Measurements from ENCODE around the gene OXGR1.
"Not testable (repeated sequence)": the region's sequence is repeated elsewhere in the genome, so short reads cannot be mapped to it uniquely, and the experiment has no call there.

Gene OXGR1

GRCh38 chr13:96994017-96994857, at the start of gene OXGR1:
OXGR1 (minus strand) TSS chr13:96994476; CDS start chr13:96987759, 6,717 bp downstream.
- DNase-seq (ENCODE audit: low read depth in 4 of 4, low spot score in 1 of 4), result no peak

- no peak for DNase-seq (ENCODE audit: low read depth in 4 of 4, low spot score in 1 of 4)
Measured at GRCh38 chr13:97043302-97043701, 49.0 kb upstream of the OXGR1 start.

- no peak for DNase-seq (ENCODE audit: low read depth in 4 of 4, low spot score in 1 of 4)
Measured at GRCh38 chr13:97030705-97031452, 36.6 kb upstream of the OXGR1 start.

GRCh38 chr13:97028441-97029299, 34.4 kb upstream of the OXGR1 start:
- peak in 2 of 4 experiments; percentile 14 to 19 for DNase-seq (ENCODE audit: low read depth in 4 of 4, low spot score in 1 of 4)

- DNase-seq (ENCODE audit: low read depth in 4 of 4, low spot score in 1 of 4), result no peak
Measured at GRCh38 chr13:97027162-97027554, 32.9 kb upstream of the OXGR1 start.

- DNase-seq (ENCODE audit: low read depth in 4 of 4, low spot score in 1 of 4), result no peak
Measured at GRCh38 chr13:97026531-97027161, 32.4 kb upstream of the OXGR1 start.

GRCh38 chr13:97023812-97024211, 29.5 kb upstream of the OXGR1 start:
- not testable (repeated sequence) for DNase-seq (ENCODE audit: low read depth in 4 of 4, low spot score in 1 of 4)

GRCh38 chr13:97023117-97023516, 28.8 kb upstream of the OXGR1 start:
- no peak for DNase-seq (ENCODE audit: low read depth in 4 of 4, low spot score in 1 of 4)

- DNase-seq (ENCODE audit: low read depth in 4 of 4, low spot score in 1 of 4), result no peak
Measured at GRCh38 chr13:97021241-97021640, 27.0 kb upstream of the OXGR1 start.

GRCh38 chr13:97020689-97021240, 26.5 kb upstream of the OXGR1 start:
- DNase-seq (ENCODE audit: low read depth in 4 of 4, low spot score in 1 of 4), result no peak

- DNase-seq (ENCODE audit: low read depth in 4 of 4, low spot score in 1 of 4), result no peak
Measured at GRCh38 chr13:97020194-97020593, 25.9 kb upstream of the OXGR1 start.

GRCh38 chr13:97019236-97019635, 25.0 kb upstream of the OXGR1 start:
- no peak for DNase-seq (ENCODE audit: low read depth in 4 of 4, low spot score in 1 of 4)

- peak in 1 of 4 experiments; percentile 4 for DNase-seq (ENCODE audit: low read depth in 4 of 4, low spot score in 1 of 4)
Measured at GRCh38 chr13:97018029-97018819, 23.9 kb upstream of the OXGR1 start.

GRCh38 chr13:97017322-97017721, 23.0 kb upstream of the OXGR1 start:
- DNase-seq (ENCODE audit: low read depth in 4 of 4, low spot score in 1 of 4), result no peak

- no peak for DNase-seq (ENCODE audit: low read depth in 4 of 4, low spot score in 1 of 4)
Measured at GRCh38 chr13:97015661-97016350, 21.5 kb upstream of the OXGR1 start.

GRCh38 chr13:97012251-97013048, 18.2 kb upstream of the OXGR1 start:
- no peak for DNase-seq (ENCODE audit: low read depth in 4 of 4, low spot score in 1 of 4)

GRCh38 chr13:97011446-97012131, 17.3 kb upstream of the OXGR1 start:
- DNase-seq (ENCODE audit: low read depth in 4 of 4, low spot score in 1 of 4), result no peak

GRCh38 chr13:97008643-97009042, 14.4 kb upstream of the OXGR1 start:
- no peak for DNase-seq (ENCODE audit: low read depth in 4 of 4, low spot score in 1 of 4)
